ENCODE data around the gene KRTAP19-5.
"Not testable (repeated sequence)": the region's sequence is repeated elsewhere in the genome, so short reads cannot be mapped to it uniquely, and the experiment has no call there.

KRTAP19-5 gene

GRCh38 chr21:30502041-30502440, at the start of gene KRTAP19-5:
Gene KRTAP19-5, minus strand, starts transcription at chr21:30502141. Its CDS starts 51 bp downstream, at chr21:30502090.
- DNase-seq (ENCODE audit: low read depth) = no peak

- no peak for DNase-seq (ENCODE audit: low read depth)
These were observed 39.8 kb upstream of the KRTAP19-5 start, which contains the start of gene KRTAP19-6 for GRCh38 chr21:30541764-30542163. Gene KRTAP19-6, minus strand, starts transcription at chr21:30541864. Its CDS starts 31 bp downstream, at chr21:30541833.

GRCh38 chr21:30518876-30519275, 16.9 kb upstream of the KRTAP19-5 start:
- DNase-seq (ENCODE audit: low read depth) = no peak

GRCh38 chr21:30515681-30516080, 13.7 kb upstream of the KRTAP19-5 start:
- DNase-seq (ENCODE audit: low read depth) = no peak

- not testable (repeated sequence) for DNase-seq (ENCODE audit: low read depth)
These were observed 3.8 kb upstream of the KRTAP19-5 start for GRCh38 chr21:30505621-30506205.

- DNase-seq (ENCODE audit: low read depth) = no peak
These were observed 4.9 kb downstream of the KRTAP19-5 start, which contains the start of gene KRTAP19-4 for GRCh38 chr21:30497065-30497464. Gene KRTAP19-4, minus strand, starts transcription at chr21:30497165. Its CDS starts 55 bp downstream, at chr21:30497110.

GRCh38 chr21:30491963-30492428, 9.9 kb downstream of the KRTAP19-5 start, which contains the start of gene KRTAP19-3:
Gene KRTAP19-3, minus strand, starts transcription at chr21:30492013. Its CDS starts 56 bp downstream, at chr21:30491957.
- DNase-seq (ENCODE audit: low read depth) = no peak

- no peak for DNase-seq (ENCODE audit: low read depth)
These were observed 14.6 kb downstream of the KRTAP19-5 start, which contains the start of gene KRTAP19-2 for GRCh38 chr21:30487336-30487735. Gene KRTAP19-2, minus strand, starts transcription at chr21:30487436. Its CDS starts 88 bp downstream, at chr21:30487348.

- DNase-seq (ENCODE audit: low read depth) = no peak
These were observed 15.8 kb downstream of the KRTAP19-5 start for GRCh38 chr21:30486180-30486579.

- no peak for DNase-seq (ENCODE audit: low read depth)
These were observed 19.8 kb downstream of the KRTAP19-5 start for GRCh38 chr21:30482130-30482529.

- no peak for DNase-seq (ENCODE audit: low read depth)
These were observed 21.8 kb downstream of the KRTAP19-5 start, which contains the start of gene KRTAP19-1 for GRCh38 chr21:30480145-30480544. Gene KRTAP19-1, minus strand, starts transcription at chr21:30480367. Its CDS starts 50 bp downstream, at chr21:30480317.

GRCh38 chr21:30479259-30479658, 22.7 kb downstream of the KRTAP19-5 start:
- no peak for DNase-seq (ENCODE audit: low read depth)

- DNase-seq (ENCODE audit: low read depth) = no peak
These were observed 23.9 kb downstream of the KRTAP19-5 start for GRCh38 chr21:30478004-30478403.

- DNase-seq (ENCODE audit: low read depth) = no peak
These were observed 32.8 kb downstream of the KRTAP19-5 start for GRCh38 chr21:30468900-30469714.

- no peak for DNase-seq (ENCODE audit: low read depth)
These were observed 38.2 kb downstream of the KRTAP19-5 start for GRCh38 chr21:30463713-30464112.

Data from stimulated activated CD8-positive, alpha-beta memory T cell treated with anti-CD3 and anti-CD28 coated beads, Interleukin-15, amount 100 ng/mL, for 24 hours (primary cell).